HL-60 (cell line): ENCODE data around the gene PLD6.

Source experiments
- DNase-seq, 2 experiments: peaks; one replicate each; pipeline ENCODE4 v3.0.0-alpha.2; 2010 to 2020; ENCODE audit warnings: low read depth in 1 of 2, low spot score in 1 of 2
- H3K27ac ChIP-seq: fragments of 250-450 bp; sonication (Bioruptor Pico); replicated peaks from 2 replicates; pipeline ENCODE4 v1.5.1; 2020; ENCODE audit warnings: mild to moderate bottlenecking, moderate library complexity
- H3K27me3 ChIP-seq: fragments of 250-450 bp; sonication (Bioruptor Pico); 2 replicates; pipeline ENCODE4 v1.5.1; 2021; ENCODE audit warnings: mild to moderate bottlenecking, moderate library complexity; ENCODE audit not compliant: insufficient read depth, poor library complexity, severe bottlenecking
- H3K4me3 ChIP-seq: replicated peaks from 2 replicates; pipeline ENCODE4 v1.5.1; 2011; ENCODE audit warnings: mild to moderate bottlenecking, control low read depth, low read length; ENCODE audit not compliant: insufficient read depth
- GABPA ChIP-seq: IDR thresholded peaks from 2 replicates; pipeline ENCODE4 v1.6.1; 2012; ENCODE audit warnings: low read depth
- POLR2AphosphoS5 ChIP-seq: IDR thresholded peaks from 2 replicates; pipeline ENCODE4 v1.6.1; 2012; ENCODE audit warnings: low read depth
- REST ChIP-seq: IDR thresholded peaks from 2 replicates; pipeline ENCODE4 v1.6.1; 2012; ENCODE audit warnings: low read depth; ENCODE audit not compliant: insufficient replicate concordance
- SPI1 ChIP-seq: IDR thresholded peaks from 2 replicates; pipeline ENCODE4 v1.6.1; 2012; ENCODE audit warnings: low read depth, mild to moderate bottlenecking, borderline replicate concordance
- TF ChIP-seq, protein P1 (sequence below): IDR thresholded peaks from one replicate; pipeline ENCODE4 v1.5.1; 2011; ENCODE audit warnings: low read length, control low read depth, inconsistent platforms; ENCODE audit not compliant: insufficient read depth

Gene PLD6

GRCh38 chr17:17229416-17230384, 23.6 kb upstream of the PLD6 start:
- no peaks in the 10 kb centered on the region for H3K27me3 ChIP-seq
- TF ChIP-seq, protein P1, sequence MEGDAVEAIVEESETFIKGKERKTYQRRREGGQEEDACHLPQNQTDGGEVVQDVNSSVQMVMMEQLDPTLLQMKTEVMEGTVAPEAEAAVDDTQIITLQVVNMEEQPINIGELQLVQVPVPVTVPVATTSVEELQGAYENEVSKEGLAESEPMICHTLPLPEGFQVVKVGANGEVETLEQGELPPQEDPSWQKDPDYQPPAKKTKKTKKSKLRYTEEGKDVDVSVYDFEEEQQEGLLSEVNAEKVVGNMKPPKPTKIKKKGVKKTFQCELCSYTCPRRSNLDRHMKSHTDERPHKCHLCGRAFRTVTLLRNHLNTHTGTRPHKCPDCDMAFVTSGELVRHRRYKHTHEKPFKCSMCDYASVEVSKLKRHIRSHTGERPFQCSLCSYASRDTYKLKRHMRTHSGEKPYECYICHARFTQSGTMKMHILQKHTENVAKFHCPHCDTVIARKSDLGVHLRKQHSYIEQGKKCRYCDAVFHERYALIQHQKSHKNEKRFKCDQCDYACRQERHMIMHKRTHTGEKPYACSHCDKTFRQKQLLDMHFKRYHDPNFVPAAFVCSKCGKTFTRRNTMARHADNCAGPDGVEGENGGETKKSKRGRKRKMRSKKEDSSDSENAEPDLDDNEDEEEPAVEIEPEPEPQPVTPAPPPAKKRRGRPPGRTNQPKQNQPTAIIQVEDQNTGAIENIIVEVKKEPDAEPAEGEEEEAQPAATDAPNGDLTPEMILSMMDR, result no peak
- TF ChIP-seq SPI1 (no peak), GABPA (no peak), REST (no peak), POLR2AphosphoS5 (no peak)
- DNase-seq, result no peak

DNA sequence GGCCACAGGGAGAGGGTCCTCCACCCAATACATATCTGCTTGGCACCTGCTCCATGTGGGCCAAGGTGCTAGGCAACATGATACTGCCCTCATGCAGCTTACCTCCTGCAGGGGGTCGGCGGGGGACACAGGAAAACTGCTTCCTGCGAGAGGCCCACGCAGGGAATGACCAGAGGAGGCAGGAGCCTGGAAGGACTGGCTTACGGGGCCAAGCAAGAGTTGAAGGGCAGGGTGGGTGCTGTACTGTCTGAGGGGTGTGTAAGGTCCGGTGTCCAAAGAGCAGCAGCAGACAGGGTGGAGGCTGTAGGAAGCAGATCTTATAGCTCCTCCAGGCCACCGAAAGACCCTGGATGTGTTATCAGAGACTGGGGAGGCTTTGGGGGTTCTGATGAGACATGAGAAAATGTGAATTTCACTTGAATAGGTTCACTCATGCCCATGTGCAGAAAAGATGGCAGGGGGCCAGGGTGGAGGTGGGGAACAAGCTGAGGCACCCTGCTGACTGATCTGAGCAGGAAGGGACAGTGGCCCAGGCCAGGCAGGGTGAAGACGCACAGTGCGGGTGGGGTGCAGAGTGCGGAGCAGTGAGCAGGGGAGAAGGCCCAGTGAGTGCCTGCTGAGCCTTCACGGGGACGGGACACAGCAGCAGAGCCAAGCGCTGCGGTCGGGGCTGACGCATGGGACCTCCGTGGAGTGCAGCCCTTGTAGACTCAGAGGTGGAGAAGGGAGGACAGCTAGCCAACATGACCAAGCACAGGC, 22.6 kb upstream of the PLD6 start:
- H3K4me3 ChIP-seq, result no peak overlapping the region
- no peak for DNase-seq
- no peak overlapping the region for H3K27ac ChIP-seq
- TF ChIP-seq, protein P1, result no peak
- H3K27me3 ChIP-seq, result no peaks in the 10 kb centered on the region

More at GRCh38 chr17:17229416-17230384, 23.6 kb upstream of the PLD6 start:
- Histone ChIP-seq H3K4me3 (no peak overlapping the region), H3K27ac (no peak overlapping the region)

DNA sequence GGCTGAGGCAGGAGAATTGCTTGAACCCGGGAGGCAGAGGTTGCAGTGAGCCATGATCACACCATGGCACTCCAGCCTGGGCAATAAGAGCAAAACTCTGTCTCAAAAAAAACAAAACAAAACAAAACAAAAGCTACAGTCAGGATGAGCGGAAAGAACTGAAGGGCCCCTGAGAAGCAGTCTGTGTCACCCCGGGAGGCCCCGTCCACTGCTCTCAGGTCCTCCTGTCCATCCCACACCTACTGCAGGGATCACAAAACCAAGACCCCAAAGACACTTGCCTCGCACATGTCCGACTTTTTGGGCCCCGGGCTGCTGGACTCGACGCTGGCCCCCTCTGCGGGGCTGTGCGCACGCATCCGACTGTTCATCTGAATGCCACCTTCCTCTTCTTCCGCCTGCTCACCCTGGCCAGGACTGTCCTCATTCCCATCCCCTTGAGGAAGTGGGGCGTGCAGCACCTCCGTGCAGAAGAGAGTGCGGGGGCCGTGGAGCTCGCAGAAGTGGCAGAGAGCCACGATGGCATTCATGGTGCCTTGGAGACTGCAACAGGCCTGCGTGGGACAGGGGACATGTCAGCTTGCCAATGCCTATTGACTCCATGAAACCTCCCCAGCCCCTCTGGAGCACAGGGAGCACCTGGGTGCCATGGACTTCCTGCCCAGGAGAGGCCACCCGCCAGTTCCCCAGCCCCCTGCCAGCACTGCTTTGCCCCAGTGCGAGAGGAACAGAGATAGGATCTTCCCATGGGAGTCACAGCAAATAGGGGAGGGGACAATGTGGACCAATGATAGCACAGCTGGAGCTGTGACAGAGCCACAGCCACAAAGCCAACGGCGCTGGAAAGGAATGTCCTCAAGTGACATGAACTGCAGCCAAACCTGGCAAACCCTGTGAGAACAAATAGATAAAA, 21.7 kb upstream of the PLD6 start:
- Histone ChIP-seq H3K27ac (no peak overlapping the region), H3K4me3 (no peak overlapping the region), H3K27me3 (no peaks in the 10 kb centered on the region)
- no peak for DNase-seq
- TF ChIP-seq REST, result no peak
- TF ChIP-seq GABPA, result no peak
- TF ChIP-seq POLR2AphosphoS5, result no peak
- no peak for TF ChIP-seq SPI1
- TF ChIP-seq, protein P1, result no peak
